Heart left ventricle (tissue), 13 donors: ENCODE measurements around the gene RNF34.

Experiments
- CTCF ChIP-seq, 12 donors: fragments of 200-600 bp; sonication (generic) in 4 of 12; IDR thresholded peaks; one replicate each; pipeline versions ENCODE4 v1.5.0 to v1.8.0; 2018 to 2022; ENCODE audit warnings: antibody characterized with exemption in 12 of 12, mild to moderate bottlenecking in 5 of 12
- POLR2A ChIP-seq, 2 donors: fragments of 450-650 bp; IDR thresholded peaks; one replicate each; pipeline ENCODE4 v1.6.1; 2017; ENCODE audit warnings: antibody characterized with exemption in 2 of 2, mild to moderate bottlenecking in 2 of 2, moderate library complexity in 2 of 2
- donor health status: ischemic (EF 13 %, LVEDD 7.1; RV severe dilation, severe dysfunction).
- donor health status: DM: no; HTN: yes; CAD: no.
- donor health status: DM: no; HTN: no; CAD: no.
- donor health status: ischemic (EF 25% LVEDD 6.9; RV normal size, moderate dysfunction).
- donor health status: ischemic (EF 25% LVEDD 5.7; RV mildly dilated, moderate dysfunction).
- donor health status: ischemic (EF 35%, LVEDD 5.7; RV mildly dilated, moderate dysfunction).
- donor health status: nonischemic (EF 11% LVEDD 7.7; RV severe dilation, severe dysfunction).
- donor health status: DM: yes; HTN: yes; CAD: no.
- donor health status: PGD.
- donor health status: ischemic (EF 29% LVEDD 5.4; RV normal size, mild dysfunction).
- donor health status: nonischemic (EF 23%, LVEDD 6.1; RV moderate dilation, normal function).

DNA sequence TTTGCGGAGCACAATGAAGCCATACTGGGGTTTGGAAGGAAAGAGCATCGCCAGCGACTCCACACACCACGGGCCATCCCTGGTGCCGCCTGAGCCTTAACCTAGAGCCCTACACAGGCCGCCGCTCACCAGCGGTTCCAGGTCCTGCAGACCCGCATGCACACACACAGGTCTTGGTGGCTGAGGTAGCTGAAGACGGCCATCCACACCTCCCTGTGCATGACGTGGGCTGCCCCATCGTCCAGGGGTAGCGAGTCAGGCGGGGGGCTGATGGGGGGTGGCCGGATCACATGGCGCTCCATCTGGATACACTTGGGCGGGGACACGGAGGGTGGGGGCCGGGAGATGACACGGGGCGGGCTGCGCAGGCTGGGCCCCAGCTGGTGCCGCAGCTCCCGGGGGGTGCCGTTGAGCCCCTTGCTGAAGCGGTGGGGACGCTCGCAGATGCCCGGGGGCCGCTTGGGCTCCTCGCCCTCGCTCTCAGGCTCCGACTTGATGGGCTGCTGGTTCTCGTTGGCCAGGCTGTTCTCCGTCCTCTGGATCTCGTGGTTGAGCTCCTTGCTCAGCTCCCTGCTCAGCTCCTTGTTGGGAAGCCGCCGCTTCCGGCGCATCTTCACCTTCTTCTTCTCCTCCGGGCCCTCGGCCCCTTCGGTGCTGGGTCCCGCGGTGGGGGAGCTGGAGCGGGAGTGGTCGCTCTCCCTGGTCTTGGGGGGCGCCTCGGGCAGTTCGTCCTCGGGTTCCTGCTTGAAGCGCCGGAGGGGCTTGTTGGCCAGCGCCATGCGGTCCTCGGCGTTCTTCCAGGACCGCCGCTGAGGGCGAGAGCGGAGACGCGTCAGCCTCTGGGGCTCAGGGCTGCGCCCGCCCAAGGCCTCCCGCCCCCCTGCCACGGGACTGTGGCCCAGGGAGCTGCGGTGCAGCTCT is 42.4 kb downstream of the RNF34 start:
- no peak for TF ChIP-seq POLR2A (IDR thresholded peaks at IDR 0.05)
- TF ChIP-seq CTCF (IDR thresholded peaks at IDR 0.05) = no peak
